HepG2 (cell line): ENCODE measurements around the gene NFKBIL1. TPM values are rescaled to one million over a fixed set of nuclear protein-coding genes. Genes with fewer than 3 reads are reported as not detected.

ENCODE experiments used
- AKNA ChIP-seq: sonication (generic); formaldehyde crosslinking; IDR thresholded peaks from 2 replicates; pipeline ENCODE4 v1.4.0; 2020; ENCODE audit warnings: missing genetic modification reagents, borderline replicate concordance
- ARID4A ChIP-seq: sonication (generic); formaldehyde crosslinking; IDR thresholded peaks from 2 replicates; pipeline ENCODE4 v1.5.0; 2020; ENCODE audit warnings: mild to moderate bottlenecking, missing genetic modification reagents, borderline replicate concordance
- HNRNPH1 ChIP-seq: fragments of 200-400 bp; formaldehyde crosslinking; optimal IDR thresholded peaks from 2 replicates; pipeline ENCODE3; 2017; ENCODE audit warnings: mild to moderate bottlenecking, low read depth, low read length
- NCOA2 ChIP-seq: sonication (generic); formaldehyde crosslinking; IDR thresholded peaks from 2 replicates; pipeline ENCODE4 v1.8.0; 2022; ENCODE audit warnings: inconsistent platforms
- RERE ChIP-seq: IDR thresholded peaks from 2 replicates; pipeline ENCODE4 v1.6.1; 2016; ENCODE audit warnings: low read depth, missing genetic modification reagents, missing compliant biosample characterization
- SYNCRIP ChIP-seq: fragments of 200-400 bp; formaldehyde crosslinking; IDR thresholded peaks from 2 replicates; pipeline ENCODE4 v1.6.1; 2018; ENCODE audit warnings: mild to moderate bottlenecking, low read depth, low read length; ENCODE audit not compliant: insufficient read depth
- TBX2 ChIP-seq: sonication (generic); formaldehyde crosslinking; IDR thresholded peaks from 2 replicates; pipeline ENCODE4 v1.5.0; 2020; ENCODE audit warnings: missing genetic modification reagents, mild to moderate bottlenecking, borderline replicate concordance
- ZFP90 ChIP-seq: sonication (generic); formaldehyde crosslinking; IDR thresholded peaks from 2 replicates; pipeline ENCODE4 v1.8.0; 2022; ENCODE audit warnings: missing genetic modification reagents, mild to moderate bottlenecking, inconsistent platforms, borderline replicate concordance
- ZKSCAN8 ChIP-seq: IDR thresholded peaks from 2 replicates; pipeline ENCODE4 v1.6.1; 2016; ENCODE audit warnings: borderline replicate concordance, missing genetic modification reagents, missing compliant biosample characterization
- ZNF224 ChIP-seq: sonication (generic); formaldehyde crosslinking; IDR thresholded peaks from 2 replicates; pipeline ENCODE4 v1.5.0; 2020; ENCODE audit warnings: mild to moderate bottlenecking, missing genetic modification reagents
- ZNF644 ChIP-seq: IDR thresholded peaks from 2 replicates; pipeline ENCODE4 v1.6.1; 2016; ENCODE audit warnings: low read depth
- ZNF747 ChIP-seq: sonication (generic); formaldehyde crosslinking; IDR thresholded peaks from 2 replicates; pipeline ENCODE4 v1.8.1; 2023; ENCODE audit warnings: missing genetic modification reagents, mild to moderate bottlenecking, borderline replicate concordance
- ZNF841 ChIP-seq: sonication (generic); formaldehyde crosslinking; IDR thresholded peaks from 2 replicates; pipeline ENCODE4 v1.8.1; 2023; ENCODE audit warnings: missing genetic modification reagents, borderline replicate concordance
- polyA plus RNA-seq, 8 experiments: library from polyadenylated mRNA; depleted of rRNA in 3 of 8; stranded (reverse) in 7 of 8; unstranded in 1 of 8; fragments of >200 nt; fragmentation: Illumina TruSeq in 4 of 8; extraction: Trizol in 4 of 8; gene quantifications; 2 replicates each; pipeline versions ENCODE4 v1.2.1 to v1.2.3, GENCODE V29; 2011 to 2016; ENCODE audit warnings: low read depth in 4 of 8, missing spikeins in 1 of 8, mixed read lengths in 1 of 8; ENCODE audit not compliant: insufficient read depth in 1 of 8
- total RNA-seq, 5 experiments: library from RNA; depleted of rRNA; stranded (reverse); fragments of >200 nt; fragmentation: Illumina TruSeq; extraction: Trizol; gene quantifications; 2 replicates each; pipeline ENCODE4 v1.2.3, GENCODE V29; 2016; ENCODE audit warnings: low read depth in 1 of 5

Gene NFKBIL1
- total and polyA plus RNA-seq, 2 of the 13 experiments (the other 11 are each of a cell fraction or from before 2014, with no cell fraction given), result 9.7 to 19.5 TPM

- peak; percentile 34; the same call in 1 of the 2 replicates for TF ChIP-seq NCOA2
- no peak for TF ChIP-seq ZNF747 (CRISPR knock-in tag)
- TF ChIP-seq ZNF841 (CRISPR knock-in tag), result no peak
- no peak for TF ChIP-seq ZKSCAN8
- TF ChIP-seq ZFP90 (CRISPR knock-in tag), result 0 out of 2 replicates have a peak, but pooled peaks have one; percentile 28
- TF ChIP-seq HNRNPH1, result peak; percentile 36
- no peak for TF ChIP-seq ZNF644 (CRISPR knock-in tag)
- no peak for TF ChIP-seq ZNF224 (CRISPR knock-in tag)
- TF ChIP-seq RERE, result no peak
- no peak; the same call in 1 of the 2 replicates for TF ChIP-seq ARID4A (CRISPR knock-in tag)
- TF ChIP-seq TBX2 (CRISPR knock-in tag), result 0 out of 2 replicates have a peak, but pooled peaks have one; percentile 22
- no peak for TF ChIP-seq SYNCRIP
- TF ChIP-seq AKNA (CRISPR knock-in tag), result 0 out of 2 replicates have a peak, but pooled peaks have one; percentile 60
Observed at GRCh38 chr6:31529329-31530150, 17.9 kb upstream of the NFKBIL1 start (continued).
